GM21447 (cell line): Measurements from ENCODE around the gene LGI4.
"Not testable (repeated sequence)": the region's sequence is repeated elsewhere in the genome, so short reads cannot be mapped to it uniquely, and the experiment has no call there.

Experiments used
- ATAC-seq: cut with Tn5 transposase; IDR thresholded peaks from one replicate; pipeline ENCODE4 v1.9.1; 2021; ENCODE audit not compliant: unreplicated experiment

The LGI4 gene

GRCh38 chr19:35107545-35107944, 27.3 kb downstream of the LGI4 start:
- ATAC-seq, result no peak

- no peak for ATAC-seq
Measured at GRCh38 chr19:35106898-35107541, 27.8 kb downstream of the LGI4 start.

DNA sequence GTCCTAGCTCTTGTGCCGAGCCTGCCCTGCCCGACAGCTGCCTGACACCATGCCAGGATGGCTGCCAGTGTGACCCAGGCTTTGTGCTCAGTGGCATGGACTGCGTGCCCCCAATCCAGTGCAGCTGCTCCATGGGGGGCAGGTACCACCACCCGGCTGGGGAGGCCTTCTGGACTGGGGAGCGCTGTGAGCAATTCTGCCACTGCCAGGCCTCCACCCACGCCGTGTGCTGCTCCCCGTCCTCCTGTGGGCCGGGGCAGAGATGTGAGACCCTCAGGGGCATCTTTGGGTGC, 28.6 kb downstream of the LGI4 start:
- no peak for ATAC-seq

DNA sequence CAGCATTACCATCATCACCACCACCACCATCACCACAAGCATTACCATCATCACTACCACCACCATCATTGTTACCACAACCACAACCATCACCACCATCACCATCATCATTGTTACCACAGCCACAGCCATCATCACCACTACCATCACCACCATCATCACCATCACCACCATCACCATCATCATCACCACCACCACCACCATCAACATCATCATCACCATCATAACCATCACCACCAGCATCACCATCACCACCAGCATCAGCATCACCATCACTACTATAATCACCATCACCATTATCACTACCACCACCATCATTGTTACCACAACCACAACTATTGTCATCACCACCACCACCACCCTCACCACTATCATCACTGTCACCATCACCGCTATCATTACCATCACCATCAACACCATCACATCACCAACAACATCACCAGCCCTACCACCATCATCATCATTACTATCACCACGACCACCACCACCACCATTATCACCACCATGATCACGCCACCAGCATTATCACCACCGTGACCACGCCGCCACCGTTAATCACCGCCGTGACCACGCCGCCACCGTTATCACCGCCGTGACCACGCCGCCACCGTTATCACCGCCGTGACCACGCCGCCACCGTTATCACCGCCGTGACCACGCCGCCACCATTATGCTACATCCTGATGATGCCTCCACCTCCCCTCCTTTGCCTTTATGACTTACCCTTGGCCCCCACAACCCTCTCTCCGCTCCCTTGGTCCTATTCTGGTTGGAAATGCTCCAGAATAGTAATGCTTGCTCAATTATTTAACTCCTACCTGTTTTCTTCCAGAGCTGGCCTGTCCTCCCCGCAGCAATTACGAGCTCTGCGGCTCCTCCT, 29.2 kb downstream of the LGI4 start:
- ATAC-seq, result no peak

DNA sequence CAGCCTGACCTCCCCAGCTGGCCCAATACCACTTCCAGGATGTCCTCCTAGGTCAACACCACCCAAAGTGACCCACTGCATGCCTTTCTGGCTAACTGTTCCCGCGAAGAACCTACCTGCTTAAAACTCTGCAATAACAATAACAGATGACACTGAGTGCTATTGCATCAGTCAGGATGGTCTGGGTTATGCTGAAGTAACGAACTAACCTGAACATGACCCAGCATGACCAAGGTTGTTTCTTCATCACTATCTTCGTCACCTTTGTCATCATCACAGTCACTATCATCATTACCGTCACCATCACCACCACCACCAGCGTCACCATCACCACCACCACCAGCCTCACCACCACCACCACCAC, 29.8 kb downstream of the LGI4 start:
- no peak for ATAC-seq

- ATAC-seq, result no peak
Measured at GRCh38 chr19:35104361-35104760, 30.5 kb downstream of the LGI4 start.

- not testable (repeated sequence) for ATAC-seq
Measured at GRCh38 chr19:35103614-35104013, 31.2 kb downstream of the LGI4 start.

DNA sequence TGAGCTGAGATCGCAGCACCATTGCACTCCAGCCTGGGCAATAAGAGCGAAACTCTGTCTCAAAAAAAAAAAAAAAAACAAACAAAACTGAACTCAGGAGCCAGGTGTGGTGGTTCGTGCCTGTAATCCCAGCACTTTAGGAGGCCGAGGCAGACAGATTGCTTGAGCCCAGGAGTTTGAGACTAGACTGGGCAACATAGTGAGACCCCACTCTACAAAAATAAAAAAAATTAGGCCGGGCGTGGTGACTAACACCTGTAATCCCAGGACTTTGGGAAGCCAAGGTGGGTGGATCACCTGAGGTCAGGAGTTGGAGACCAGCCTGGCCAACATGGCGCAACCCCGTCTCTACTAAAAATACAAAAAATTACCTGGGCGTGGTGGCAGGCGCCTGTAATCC, 32.9 kb downstream of the LGI4 start:
- ATAC-seq, result not testable (repeated sequence)

GRCh38 chr19:35100588-35101533, 34.0 kb downstream of the LGI4 start:
- ATAC-seq, result no peak

- no peak for ATAC-seq
Measured at GRCh38 chr19:35099897-35100275, 35.0 kb downstream of the LGI4 start.

GRCh38 chr19:35099155-35099896, 35.5 kb downstream of the LGI4 start:
- no peak for ATAC-seq

DNA sequence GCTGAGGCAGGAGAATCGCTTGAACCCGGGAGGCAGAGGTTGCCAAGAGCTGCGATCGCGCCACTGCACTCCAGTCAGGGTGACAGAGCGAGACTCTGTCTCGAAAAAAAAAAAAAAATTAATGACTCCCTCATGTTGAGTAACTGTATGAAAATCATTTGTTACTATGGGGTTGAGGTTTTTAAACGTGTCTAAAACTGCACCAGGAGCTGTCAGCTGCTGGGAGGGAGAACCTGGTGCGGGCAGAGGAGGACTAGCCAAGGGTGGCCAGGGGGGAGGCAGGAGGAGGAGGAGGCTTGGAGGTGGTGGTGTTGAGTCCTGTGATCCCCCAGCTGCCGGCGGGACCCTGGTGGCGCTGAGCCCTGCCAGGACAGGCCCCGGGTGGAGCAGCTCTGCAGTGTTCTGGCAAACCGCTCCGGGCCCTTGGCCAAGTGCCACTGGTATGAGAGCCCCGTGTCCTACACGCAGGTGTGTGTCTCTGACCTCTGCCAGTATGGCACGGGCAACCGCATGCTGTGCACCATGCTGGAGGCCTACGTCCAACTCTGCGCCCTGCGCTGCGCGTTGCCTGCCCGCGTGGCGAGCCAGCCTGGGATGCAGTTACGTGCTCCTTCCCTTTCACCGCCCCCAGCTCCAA, 36.3 kb downstream of the LGI4 start:
- ATAC-seq, result no peak

- no peak for ATAC-seq
Measured at GRCh38 chr19:35095667-35096368, 39.0 kb downstream of the LGI4 start.

DNA sequence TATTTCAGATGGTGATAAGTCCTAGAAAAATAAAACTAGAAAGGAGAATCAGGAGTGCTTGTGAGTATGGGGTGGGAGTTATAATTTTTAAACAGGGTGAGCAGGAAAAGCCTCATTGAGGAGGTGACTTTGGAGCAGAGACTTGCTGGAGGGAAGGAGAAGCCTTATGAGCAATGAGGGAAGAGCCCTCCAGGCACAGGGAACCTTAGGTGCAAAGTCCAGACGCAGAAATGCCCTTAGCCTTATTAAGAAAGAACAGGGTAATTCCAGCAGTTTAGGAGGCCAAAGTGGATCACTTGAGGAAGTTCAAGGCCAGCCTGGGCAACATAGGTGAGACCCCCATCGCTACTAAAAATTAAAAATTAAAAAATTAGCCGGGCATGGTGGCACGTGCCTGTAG, 40.2 kb downstream of the LGI4 start:
- ATAC-seq, result no peak

DNA sequence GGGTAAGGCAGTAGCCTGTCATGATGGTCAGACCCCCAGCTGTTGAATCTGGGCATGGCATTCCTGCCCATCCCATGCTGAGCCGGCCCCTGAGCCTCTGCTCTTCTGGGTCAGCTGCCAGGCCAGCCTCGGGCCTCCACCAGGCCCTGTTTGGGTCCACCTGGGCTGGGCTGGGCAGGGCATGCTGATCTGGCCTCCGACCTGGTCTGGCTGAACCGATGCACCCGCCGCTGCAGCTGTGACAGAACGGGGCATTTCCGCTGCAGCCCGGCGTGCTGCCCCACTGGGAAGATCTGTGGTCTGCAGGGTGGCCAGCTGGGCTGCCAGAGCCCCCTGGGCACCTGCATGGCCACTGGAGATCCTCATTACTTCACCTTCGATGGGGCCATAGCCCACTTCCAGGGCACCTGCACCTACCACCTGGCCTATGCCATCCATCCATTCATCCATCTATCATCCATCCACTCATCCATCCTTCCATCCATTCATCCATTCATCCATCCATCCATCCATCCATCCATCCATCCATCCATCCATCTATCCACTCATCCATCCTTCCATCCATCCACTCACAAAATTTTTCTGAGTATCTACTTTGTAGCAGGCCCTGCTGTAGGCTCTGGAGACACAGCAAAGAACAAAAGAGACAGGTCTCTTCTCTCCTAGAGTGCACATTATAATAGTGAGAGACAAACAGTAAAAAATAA, 40.8 kb downstream of the LGI4 start:
- ATAC-seq, result no peak

DNA sequence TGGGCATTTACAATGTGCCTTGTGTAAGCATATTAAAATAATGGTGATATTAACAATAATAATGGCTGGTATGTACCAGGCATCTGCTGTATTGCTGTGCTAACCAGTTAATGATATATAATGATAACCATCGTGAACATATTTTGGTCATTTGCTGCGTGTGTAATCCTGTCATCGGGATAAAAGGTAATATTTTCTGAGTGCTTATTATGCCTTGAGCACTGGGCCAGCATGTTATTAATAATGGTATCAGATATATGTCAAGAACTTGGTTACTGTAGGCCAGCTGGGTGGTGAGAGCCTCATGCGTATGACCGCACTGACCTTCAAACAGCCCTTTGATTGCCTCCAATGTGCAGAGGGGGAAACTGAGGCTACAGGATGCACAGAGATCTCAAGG, 41.4 kb downstream of the LGI4 start:
- ATAC-seq, result no peak

GRCh38 chr19:35090506-35091214, 44.2 kb downstream of the LGI4 start:
- no peak for ATAC-seq

DNA sequence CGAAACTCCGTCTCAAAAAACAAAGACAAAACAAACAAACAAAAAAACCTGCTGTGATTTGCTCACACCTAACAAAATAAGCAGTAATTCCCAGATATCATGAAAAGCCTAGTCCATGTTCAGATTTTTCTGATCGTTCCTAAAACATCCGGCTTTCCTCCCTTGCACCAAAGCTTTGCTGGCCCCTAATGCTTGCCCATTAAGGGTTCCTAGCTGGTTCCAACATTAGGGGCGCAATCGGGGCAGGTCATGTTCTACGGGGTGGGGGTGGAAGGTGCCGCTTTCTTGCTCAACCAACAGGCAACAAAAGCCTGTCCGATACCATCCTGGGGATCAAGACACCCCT, 44.7 kb downstream of the LGI4 start:
- no peak for ATAC-seq

GRCh38 chr19:35089554-35089953, 45.3 kb downstream of the LGI4 start:
- ATAC-seq, result no peak
